ENCODE measurements around the gene VDR.
"Not testable (repeated sequence)": the region's sequence is repeated elsewhere in the genome, so short reads cannot be mapped to it uniquely, and the experiment has no call there.

VDR gene

DNA sequence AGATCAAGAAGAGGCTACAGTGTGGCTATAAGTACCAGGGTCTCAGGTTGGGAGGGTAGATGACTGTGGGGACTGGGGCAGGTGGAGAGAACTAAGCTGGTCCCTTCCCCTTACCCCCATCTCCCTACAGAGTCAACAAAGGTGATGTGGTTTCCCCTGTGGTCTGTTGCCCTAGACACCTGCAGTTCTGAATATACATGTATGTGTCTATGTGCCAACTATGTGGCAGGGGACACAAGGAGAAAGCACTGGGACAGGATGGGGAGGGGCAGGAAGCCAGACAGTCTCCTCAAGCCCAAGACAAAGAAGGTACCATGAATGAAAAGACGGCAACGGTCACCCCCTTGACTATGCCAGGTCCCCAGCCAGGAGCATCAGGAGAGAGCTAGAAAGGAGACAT, 80.6 kb downstream of the VDR start:
- DNase-seq = no peak

GRCh38 chr12:47823422-47824086, 81.2 kb downstream of the VDR start:
- no peak for DNase-seq

DNA sequence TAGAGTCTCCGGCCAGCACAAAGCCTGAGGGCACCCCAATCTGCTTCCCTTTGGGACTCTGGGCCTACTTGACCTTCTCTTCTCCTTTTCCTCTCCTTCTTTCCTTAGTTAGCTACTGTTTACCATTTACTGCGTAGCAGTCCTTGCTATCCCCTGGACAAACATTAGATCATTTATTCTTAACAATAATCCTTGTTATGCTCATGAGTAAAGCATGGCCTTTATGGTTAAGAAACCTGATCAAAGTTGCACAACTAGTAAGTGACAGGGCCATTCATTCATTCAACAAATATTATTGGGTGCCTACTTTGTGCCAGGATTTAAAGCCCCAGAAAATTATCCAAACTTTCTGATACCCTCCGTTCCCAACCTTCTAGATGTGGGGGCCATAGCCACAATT, 81.9 kb downstream of the VDR start:
- no peak for DNase-seq

DNA sequence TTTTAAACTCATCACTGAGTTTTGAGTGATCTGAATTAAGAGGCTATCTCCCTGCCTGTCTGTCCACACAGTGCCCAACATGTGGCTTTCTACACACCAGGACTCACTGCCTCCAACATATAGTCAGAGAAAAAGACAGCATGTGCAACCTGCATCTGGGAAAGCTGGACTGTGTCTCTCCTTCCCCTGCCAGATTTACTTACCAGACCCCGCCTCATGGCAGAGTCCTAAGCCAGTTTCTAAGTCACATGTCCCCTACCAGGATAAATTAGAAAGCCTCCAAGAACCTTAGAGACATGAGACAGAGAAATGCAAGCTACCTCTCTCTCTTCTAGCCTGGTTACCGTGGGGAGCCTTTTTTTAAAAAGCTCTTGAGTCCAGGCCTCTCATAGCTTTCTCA, 82.4 kb downstream of the VDR start:
- no peak for DNase-seq

DNA sequence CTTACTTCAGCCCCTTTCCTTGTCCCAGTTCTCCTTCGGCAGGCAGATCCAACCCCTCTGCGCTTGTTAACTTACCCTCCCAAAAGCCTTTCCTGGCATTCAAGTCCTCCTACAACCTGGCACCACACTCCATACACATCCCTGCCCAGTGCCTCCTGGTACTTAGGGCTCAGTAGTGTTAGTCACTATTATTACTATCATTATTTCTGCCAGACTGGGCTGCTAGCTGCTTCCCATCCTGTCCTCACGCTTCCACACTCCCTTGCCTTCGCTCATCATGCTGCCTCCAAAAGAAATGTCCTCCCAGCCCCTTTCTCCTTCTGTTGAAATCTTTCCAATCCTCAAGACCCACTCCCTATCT, 83.5 kb downstream of the VDR start:
- no peak for DNase-seq

DNA sequence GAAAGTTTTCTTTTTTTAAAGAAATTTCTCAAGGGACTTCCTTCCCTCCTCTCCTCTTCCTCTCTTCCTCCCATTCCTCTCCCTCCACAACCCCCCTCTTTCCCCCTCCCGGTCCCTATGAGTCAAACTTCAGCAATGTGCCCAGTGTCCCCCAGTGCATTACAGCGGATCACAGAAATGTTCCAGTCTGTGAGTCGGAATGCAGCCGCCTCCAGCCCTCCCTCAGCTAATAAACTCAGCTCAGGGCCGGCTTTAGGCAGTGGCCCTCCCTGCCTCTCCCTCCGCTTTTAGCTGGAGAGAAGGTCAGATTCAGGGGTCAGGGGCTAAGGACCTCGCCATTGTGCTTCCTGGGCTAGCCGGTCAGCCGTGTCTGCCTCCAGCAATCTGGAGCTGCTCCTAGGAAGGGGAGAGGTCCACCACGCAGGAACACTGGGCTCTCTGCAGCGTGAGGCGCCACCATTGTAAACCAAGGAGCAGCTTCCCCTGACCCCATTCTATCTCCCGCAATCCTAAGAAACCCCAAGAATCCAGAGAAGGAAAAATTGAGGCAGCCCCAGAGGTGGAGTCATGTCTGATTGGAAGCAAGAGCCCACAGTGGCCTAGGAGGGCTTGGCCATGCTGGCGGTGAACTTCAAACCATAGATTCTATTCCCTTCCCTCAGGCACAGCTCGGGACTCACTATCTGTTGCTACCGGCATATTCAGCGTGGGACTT, 84.0 kb downstream of the VDR start:
- no peak for DNase-seq

DNA sequence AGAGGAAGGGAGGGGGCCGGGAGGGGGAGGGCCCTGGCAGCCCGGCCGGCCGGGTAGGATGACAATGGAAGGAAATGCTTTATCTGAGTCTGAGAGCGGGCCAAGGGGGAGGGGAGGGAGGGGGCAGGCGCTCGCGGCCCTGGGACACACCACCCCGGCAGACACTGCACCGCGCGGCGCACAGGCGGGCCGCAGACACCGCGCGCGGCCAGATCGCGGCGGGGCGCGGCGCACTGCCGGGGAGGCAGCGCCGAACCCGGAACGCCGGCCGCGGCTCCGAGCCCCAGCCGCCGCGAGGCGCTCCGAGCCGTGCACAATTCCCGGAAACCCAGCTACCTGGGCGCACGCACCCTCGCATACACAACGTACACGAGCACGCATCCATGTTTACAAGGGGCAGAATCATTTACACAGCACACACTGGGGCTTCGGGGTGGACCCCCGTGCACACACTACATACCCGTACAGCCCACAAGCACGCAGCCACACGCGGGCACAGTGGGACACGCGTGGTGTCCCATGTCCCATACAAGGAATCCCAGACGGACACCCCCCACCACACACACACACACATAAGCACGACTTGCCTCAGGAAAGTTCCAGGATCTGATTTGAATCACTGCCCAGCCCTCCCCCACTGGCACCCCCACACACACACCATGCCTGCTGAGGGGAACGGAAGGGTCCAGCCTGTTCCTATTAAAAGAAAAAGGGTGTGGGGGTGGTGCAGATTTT, 84.7 kb downstream of the VDR start, which contains the start of gene HDAC7:
TSS of gene HDAC7 (minus strand) at position 8 of the 735 bp plus-strand sequence. CDS start 118 bp downstream, outside the sequence.
- DNase-seq = peak; percentile 53

- DNase-seq = peak; percentile 29
Measured at GRCh38 chr12:47819138-47819895, 85.5 kb downstream of the VDR start.

- no peak for DNase-seq
Measured at GRCh38 chr12:47818467-47819137, 86.2 kb downstream of the VDR start.

DNA sequence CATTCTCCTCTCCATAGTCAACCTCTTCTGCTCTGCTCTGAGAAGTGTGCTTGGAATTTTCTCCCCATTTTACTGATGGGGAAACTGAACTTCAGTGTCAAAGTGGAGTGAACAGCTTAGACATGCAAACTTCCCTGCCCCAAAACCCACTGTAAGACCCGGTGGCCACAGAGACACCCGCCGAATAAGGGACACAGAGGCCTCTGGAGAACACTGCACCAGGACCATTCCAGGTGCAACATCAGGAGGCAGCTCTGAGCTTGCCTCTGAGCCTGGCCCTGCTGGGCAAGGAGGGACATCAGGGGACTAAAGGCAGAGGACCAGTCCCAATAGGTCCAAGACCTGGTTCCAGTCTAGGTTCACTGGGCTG, 86.8 kb downstream of the VDR start:
- no peak for DNase-seq

DNA sequence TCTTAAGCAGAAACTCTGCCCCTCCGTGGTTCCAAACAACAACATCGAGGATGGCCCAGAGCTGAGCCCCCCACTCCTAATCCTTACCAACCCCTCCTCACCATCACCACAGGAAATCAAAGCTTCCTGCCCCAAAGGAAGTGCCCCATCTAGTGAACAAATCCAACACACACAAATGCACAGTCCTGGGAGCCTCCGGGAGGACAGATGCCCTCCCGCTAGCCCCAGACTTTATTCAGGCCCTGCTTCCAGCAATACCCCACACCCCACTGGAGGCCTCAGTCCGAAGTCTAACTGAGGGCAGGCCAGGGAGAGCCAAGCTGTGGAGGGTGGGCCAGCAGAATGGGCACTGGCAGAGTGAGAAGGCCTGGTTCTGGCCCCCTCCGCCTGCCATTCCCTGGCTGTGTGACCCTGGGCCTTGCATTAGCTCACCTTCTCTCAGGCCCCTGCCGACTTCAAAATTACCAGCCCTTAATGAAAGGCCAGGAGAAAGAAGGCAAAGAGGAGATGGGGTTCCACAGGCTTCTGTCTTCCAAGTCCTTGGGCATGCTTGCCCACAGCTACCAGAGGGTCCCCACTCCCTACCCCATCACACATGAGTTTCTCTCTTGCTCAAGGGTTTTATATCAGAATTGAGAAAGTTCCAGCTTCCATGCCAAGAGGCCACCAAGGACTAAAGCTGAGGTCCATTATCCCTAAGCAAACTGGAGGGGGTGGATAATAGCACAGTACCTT, 87.4 kb downstream of the VDR start:
- no peak for DNase-seq

DNA sequence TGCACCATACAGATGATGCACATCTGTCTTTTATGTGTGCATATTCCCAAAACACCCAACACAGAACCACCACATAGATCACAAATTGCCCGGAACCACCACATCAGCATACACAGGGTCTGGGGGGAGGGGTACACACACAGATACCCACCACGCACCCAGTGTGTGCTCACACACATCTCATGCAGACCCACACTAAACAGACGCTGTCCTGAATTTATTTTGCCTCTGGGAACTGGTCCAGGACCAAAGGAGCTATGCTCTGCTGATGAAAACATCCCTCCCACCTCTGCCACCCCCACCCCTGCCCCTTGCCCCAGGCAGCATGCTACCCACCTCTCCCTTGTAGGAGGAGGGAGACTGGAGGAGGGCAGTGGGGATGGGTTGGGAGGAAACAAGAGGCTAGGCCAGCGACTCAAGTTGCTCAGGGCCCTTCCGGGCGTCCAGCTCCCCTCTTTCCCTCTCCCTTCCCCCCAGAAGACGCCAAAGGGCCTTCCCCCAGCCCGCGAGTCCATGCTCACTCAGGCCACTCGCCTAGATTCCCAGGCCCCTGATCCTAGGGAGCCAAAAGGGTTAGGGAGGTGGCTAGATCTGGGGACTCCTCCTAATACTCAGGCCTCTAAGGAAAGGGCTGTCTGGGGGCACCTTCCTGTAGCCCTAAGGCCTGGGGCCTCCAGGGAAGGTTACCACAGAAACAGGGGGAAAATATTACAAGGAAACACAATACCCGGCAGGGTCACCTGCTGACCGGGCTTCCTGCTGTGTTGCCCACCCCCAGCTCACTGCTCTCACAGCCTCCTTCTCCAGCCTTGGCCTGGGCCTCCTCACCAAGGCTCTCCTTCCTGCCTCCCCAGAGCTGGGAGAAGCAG, 88.2 kb downstream of the VDR start:
- no peak for DNase-seq

DNA sequence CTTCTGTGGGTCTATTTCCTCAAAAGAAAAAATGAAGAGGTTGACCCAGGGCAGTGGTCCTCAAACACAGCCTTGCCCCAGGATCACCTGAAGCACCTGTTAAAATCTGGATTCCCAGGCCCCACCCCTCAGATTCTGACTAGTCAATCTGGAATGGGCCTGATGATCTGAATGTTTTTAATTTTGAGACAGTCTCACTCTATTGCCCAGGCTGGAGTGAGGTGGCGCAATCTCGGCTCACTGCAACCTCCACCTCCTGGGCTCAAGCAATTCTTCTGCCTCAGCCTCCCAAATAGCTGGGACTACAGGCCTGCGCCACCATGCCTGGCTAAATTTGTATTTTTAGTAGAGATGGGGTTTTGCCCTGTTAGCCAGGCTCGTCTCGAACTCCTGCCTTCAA, 89.3 kb downstream of the VDR start:
- not testable (repeated sequence) for DNase-seq

GRCh38 chr12:47814539-47815170, 90.1 kb downstream of the VDR start:
- no peak for DNase-seq

DNA sequence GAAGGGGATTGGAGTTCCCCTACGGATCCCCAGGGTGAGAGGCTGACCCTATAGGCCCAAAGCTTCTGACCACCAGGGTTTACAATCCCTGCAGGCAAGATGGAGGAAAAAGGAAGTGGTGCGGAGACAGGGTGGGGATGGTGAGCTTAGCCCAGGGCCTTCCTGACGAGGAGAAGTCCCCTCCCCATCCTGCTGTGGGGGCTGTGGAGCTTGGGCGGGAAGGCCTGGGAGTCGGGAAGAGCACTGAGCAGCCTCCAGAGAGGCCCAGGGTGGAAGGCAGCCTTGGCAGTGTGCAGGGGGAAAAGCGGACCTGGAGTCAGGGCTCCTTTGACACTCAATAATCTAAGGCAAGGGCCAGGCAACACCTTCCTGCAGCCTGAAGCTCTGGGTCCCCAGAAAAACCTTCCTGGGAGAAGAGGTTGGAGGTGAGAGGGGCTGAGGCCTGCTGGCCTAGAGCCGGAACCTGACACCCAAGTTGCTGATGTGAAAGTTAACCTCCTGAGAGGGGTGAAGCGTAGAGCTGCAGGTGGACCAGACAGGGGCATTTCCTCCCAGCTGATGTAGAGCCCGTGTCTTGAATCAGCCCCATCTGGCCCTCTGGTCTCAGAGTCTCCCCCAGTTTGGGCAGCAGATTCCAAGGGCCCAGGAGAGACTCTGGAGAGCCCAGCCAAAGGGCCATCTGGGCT, 91.1 kb downstream of the VDR start:
- no peak for DNase-seq

DNA sequence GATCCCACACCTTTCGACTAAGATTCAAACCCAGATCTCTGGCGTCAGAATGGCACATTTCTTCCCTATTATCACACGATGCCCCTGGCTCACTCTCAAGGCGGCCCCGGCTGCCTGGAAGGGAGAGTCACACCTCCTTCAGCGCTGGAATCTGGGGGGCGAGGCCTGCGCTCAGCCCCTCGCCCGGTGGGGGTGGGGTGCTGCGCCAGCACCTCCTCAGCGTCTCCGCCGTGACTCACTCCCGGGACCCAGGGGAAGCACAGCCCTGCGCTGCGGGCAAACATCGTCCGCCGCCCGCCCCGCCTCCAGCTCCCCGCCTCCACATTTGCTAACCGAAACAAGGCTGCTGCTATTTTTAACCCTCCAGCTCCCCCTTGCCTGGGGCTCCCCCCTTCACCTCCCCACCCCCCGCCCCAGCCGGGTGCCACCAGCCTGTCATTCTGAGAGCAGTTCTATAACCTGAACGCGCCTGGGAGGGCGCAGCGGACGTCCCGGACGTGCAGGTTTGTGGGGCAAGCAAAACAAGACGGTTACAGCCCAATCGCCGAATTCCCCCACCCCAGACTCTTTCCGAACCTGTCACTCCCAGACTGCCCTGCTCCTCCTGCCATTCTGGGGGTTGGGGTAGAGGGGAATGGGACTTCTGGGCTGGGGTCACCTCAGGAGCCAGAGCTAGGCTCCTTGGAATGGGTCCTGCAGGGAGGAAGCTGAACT, 91.8 kb downstream of the VDR start:
- DNase-seq = no peak

DNA sequence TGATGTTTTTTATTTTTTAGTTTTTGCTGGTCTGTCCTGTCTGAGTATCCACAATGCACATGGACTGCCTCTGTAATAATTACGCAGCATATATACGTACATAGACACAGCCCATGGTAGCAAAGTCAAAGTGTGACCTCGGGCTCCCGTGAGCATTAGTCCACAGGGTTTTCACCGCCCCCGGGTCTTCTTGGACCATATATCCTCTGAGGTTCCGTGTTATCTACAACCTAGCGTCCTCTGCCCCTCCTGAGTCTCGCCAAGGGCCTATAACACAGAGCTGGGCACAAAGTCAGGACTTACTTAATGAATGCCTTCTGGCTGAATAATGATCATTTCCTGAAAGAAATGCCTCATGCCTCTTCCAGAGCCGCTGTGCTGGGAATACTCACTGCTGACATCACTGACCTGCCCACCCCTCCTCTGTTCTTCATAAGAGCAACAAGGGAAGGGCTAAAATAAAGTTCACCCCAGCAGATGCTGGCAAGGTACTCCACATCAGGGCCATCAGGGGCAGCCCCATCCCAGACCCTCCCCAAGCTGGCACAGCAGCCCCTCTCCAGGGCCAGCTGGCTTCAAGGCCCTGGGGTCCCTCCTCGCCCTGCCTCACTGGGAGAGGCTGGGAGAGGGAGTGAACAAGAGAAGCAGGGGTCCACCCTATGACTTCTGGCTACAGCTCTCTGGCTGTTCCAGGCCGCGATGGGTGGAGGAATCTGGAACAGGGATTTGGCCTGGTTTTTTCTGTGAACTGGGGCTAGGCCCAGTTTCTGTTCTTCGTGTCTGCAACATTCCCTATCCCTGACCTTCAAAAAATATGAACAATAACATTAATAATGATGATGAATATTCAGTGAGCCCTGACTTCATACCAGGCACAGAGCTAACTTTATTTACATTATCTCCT, 93.0 kb downstream of the VDR start:
- DNase-seq = no peak

DNA sequence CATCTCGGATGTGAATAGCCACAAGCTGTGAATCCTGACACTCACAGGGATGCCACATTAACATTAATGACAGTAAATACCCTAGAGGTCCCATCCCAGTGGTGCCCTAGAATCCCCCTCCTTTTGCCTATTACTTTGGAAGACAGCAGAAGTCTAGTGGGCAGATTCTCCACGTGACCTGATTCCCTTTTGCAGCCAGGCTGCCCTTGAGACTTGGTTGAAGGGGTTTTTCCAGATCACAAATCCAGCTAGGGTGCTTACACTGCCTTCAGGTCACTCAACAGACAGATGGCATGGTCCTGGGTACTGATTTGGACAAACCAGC, 93.8 kb downstream of the VDR start:
- no peak for DNase-seq
